Sigmoid colon (tissue), 4 donors: ENCODE results near the gene EXOC1L.

Source experiments
- CTCF ChIP-seq, 4 experiments: fragments of 450-650 bp in 3 of 4; fragments of 200-600 bp in 1 of 4; IDR thresholded peaks; one replicate each; pipeline ENCODE4 v1.5.1; 2016 to 2019; ENCODE audit warnings: antibody characterized with exemption in 4 of 4, mild to moderate bottlenecking in 3 of 4, moderate library complexity in 2 of 4
- POLR2AphosphoS5 ChIP-seq, 4 donors: sonication (generic); formaldehyde crosslinking; IDR thresholded peaks; one replicate each; pipeline ENCODE4 v1.6.1; 2017; ENCODE audit warnings: antibody characterized with exemption in 4 of 4

- no peak for TF ChIP-seq CTCF (IDR thresholded peaks at IDR 0.05)
- no peak for TF ChIP-seq POLR2AphosphoS5 (IDR thresholded peaks at IDR 0.05)
Measured at GRCh38 chr4:55770662-55771061, 48.9 kb upstream of the EXOC1L start.
